Endothelial cell of umbilical vein (primary cell): ENCODE data around the gene NR1H2. TPM values are rescaled to one million over a fixed set of nuclear protein-coding genes. Genes with fewer than 3 reads are reported as not detected.

Experiments used
- BruUV-seq: library from RNA; stranded (reverse); fragments of 400-500 nt; replicated peaks from 2 replicates; lab custom pipeline; 2021; lab: Mats Ljungman, UMichigan
- CTCF ChIA-PET: fragments of 300-600, 350-600 bp; sonication (Branson Sonifier 250); formaldehyde crosslinking; loops from one replicate; lab custom pipeline; 2021; ENCODE audit warnings: antibody characterized with exemption, inconsistent platforms; lab: Charles Lee
- POLR2A ChIA-PET: fragments of 300-600, 350-600 bp; sonication (Branson Sonifier 250); formaldehyde crosslinking; loops from one replicate; lab custom pipeline; 2021; ENCODE audit warnings: antibody characterized with exemption, inconsistent platforms; lab: Charles Lee
- DNase-seq: peaks from one replicate; pipeline ENCODE4 v3.0.0-alpha.2; 2011; ENCODE audit warnings: low read depth, low spot score
- FAIRE-seq: peaks from 2 replicates; lab custom pipeline; 2011; peaks lifted over from hg19 to GRCh38; lab: Jason Lieb, UNC
- H2AFZ ChIP-seq: 2 replicates; pipeline ENCODE4 v1.6.0; 2012; ENCODE audit warnings: low read depth, low read length, control low read depth, inconsistent platforms
- H3K27ac ChIP-seq: 2 replicates; pipeline ENCODE4 v1.5.1; 2011; ENCODE audit warnings: low read depth, mild to moderate bottlenecking, control low read depth, low read length, moderate library complexity; ENCODE audit not compliant: insufficient read depth
- H3K27me3 ChIP-seq, 2 experiments: 2 replicates each; pipeline versions ENCODE4 v1.6.0 to v1.6.1; 2011; ENCODE audit warnings: low read length in 2 of 2, mixed read lengths in 1 of 2; ENCODE audit not compliant: control insufficient read depth in 2 of 2, insufficient read depth in 2 of 2
- H3K36me3 ChIP-seq, 2 experiments: 2 replicates in 1 of 2; 3 replicates in 1 of 2; pipeline ENCODE4 v1.5.1; 2011; ENCODE audit warnings: low read length in 2 of 2, mild to moderate bottlenecking in 1 of 2, moderate library complexity in 1 of 2; ENCODE audit not compliant: control insufficient read depth in 2 of 2, insufficient read depth in 2 of 2; ENCODE audit errors: extremely low read depth in 1 of 2
- H3K4me1 ChIP-seq: 3 replicates; pipeline ENCODE4 v1.5.1; 2011; ENCODE audit warnings: mild to moderate bottlenecking, low read length; ENCODE audit not compliant: control insufficient read depth, insufficient read depth; ENCODE audit errors: extremely low read depth
- H3K4me2 ChIP-seq: 2 replicates; pipeline ENCODE4 v1.6.1; 2011; ENCODE audit warnings: low read length, control low read depth, mixed read lengths; ENCODE audit not compliant: insufficient read depth
- H3K4me3 ChIP-seq, 3 experiments: fragments of 200-600 bp in 1 of 3; sonication (generic), shearing (Covaris generic) in 1 of 3; replicated peaks in 1 of 3; 2 replicates each; pipeline ENCODE4 v1.5.1; 2011 to 2016; ENCODE audit warnings: control low read depth in 3 of 3, low read length in 3 of 3, mild to moderate bottlenecking in 2 of 3, inconsistent platforms in 1 of 3, low read depth in 1 of 3, moderate library complexity in 1 of 3; ENCODE audit not compliant: insufficient read depth in 1 of 3
- H3K79me2 ChIP-seq: 2 replicates; pipeline ENCODE4 v1.6.0; 2012; ENCODE audit warnings: low read length, inconsistent platforms; ENCODE audit not compliant: control insufficient read depth, insufficient read depth
- H3K9ac ChIP-seq: replicated peaks from 2 replicates; pipeline ENCODE3; 2011; ENCODE audit warnings: low read length, control low read depth; ENCODE audit not compliant: insufficient read depth; ENCODE audit errors: extremely low read depth
- H3K9me1 ChIP-seq: replicated peaks from 3 replicates; pipeline ENCODE4 v1.6.0; 2011; ENCODE audit warnings: mild to moderate bottlenecking, low read length; ENCODE audit not compliant: control insufficient read depth, insufficient read depth; ENCODE audit errors: extremely low read depth
- H3K9me3 ChIP-seq: replicated peaks from 2 replicates; pipeline ENCODE4 v1.5.1; 2012; ENCODE audit warnings: low read length, inconsistent platforms; ENCODE audit not compliant: control insufficient read depth, insufficient read depth
- H4K20me1 ChIP-seq: replicated peaks from 2 replicates; pipeline ENCODE3; 2011; ENCODE audit warnings: mild to moderate bottlenecking, low read length; ENCODE audit not compliant: control insufficient read depth, insufficient read depth; ENCODE audit errors: extremely low read depth
- EZH2 ChIP-seq: IDR thresholded peaks from 2 replicates; pipeline ENCODE4 v1.6.1; 2012; ENCODE audit warnings: borderline replicate concordance, low read depth, mild to moderate bottlenecking, moderate library complexity, low read length, inconsistent platforms; ENCODE audit not compliant: severe bottlenecking
- FOS ChIP-seq: IDR thresholded peaks from 2 replicates; pipeline ENCODE4 v1.6.1; 2011; ENCODE audit warnings: mild to moderate bottlenecking, low read length, moderate library complexity, borderline replicate concordance; ENCODE audit not compliant: insufficient read depth
- GATA2 ChIP-seq: IDR thresholded peaks from 2 replicates; pipeline ENCODE4 v1.7.0; 2011; ENCODE audit warnings: low read depth, mild to moderate bottlenecking, moderate library complexity, mixed read lengths, low read length; ENCODE audit not compliant: insufficient read length, insufficient read depth
- JUN ChIP-seq: IDR thresholded peaks from 2 replicates; pipeline ENCODE4 v1.6.1; 2011; ENCODE audit warnings: borderline replicate concordance, low read depth; ENCODE audit not compliant: insufficient read length, insufficient read depth
- MYC ChIP-seq: IDR thresholded peaks from one replicate; pipeline ENCODE4 v1.6.1; 2011; ENCODE audit warnings: mild to moderate bottlenecking, low read depth, low read length
- POLR2A ChIP-seq: IDR thresholded peaks from 2 replicates; pipeline ENCODE4 v1.6.1; 2012; ENCODE audit warnings: low read depth, mild to moderate bottlenecking, control low read depth, low read length
- POLR2AphosphoS5 ChIP-seq: IDR thresholded peaks from 2 replicates; pipeline ENCODE4 v1.6.1; 2012; ENCODE audit warnings: low read depth, mild to moderate bottlenecking, control low read depth, low read length, moderate library complexity; ENCODE audit not compliant: insufficient read depth
- dilution Hi-C: fragments of 300-500 bp; cut with MboI; formaldehyde crosslinking; loops from one replicate; pipeline ENCODE4 v1.15.0; 2019; ENCODE audit warnings: low sequenced_read_pairs; ENCODE audit not compliant: extremely low pct_ligation_motif_present
- intact Hi-C: fragments of 100-400 bp; cut with micrococcal nuclease; formaldehyde crosslinking; loops from one replicate; pipeline ENCODE4 v1.10.0; 2022
- polyA plus RNA-seq, 4 experiments: library from polyadenylated mRNA; depleted of rRNA in 3 of 4; stranded (reverse) in 3 of 4; unstranded in 1 of 4; fragments of >200 nt; gene quantifications; 2 replicates each; pipeline versions ENCODE4 v1.2.1 to v1.2.3, GENCODE V29; 2011 to 2012; ENCODE audit warnings: missing spikeins in 1 of 4
- total RNA-seq: library from RNA; stranded (reverse); gene quantifications from 2 replicates; pipeline ENCODE4 v1.2.3, GENCODE V29; 2021
- TF ChIP-seq, protein P1 (sequence below): IDR thresholded peaks from 2 replicates; pipeline ENCODE4 v1.6.1; 2011; ENCODE audit not compliant: insufficient read depth, insufficient read length
- TF ChIP-seq, protein P2 (sequence below), 2 donors: IDR thresholded peaks; 1 replicate in 1 of 2; 2 replicates in 1 of 2; pipeline ENCODE4 v1.5.1; 2011; ENCODE audit warnings: low read length in 2 of 2, mild to moderate bottlenecking in 2 of 2, moderate library complexity in 2 of 2, control low read depth in 1 of 2, inconsistent platforms in 1 of 2, low read depth in 1 of 2; ENCODE audit not compliant: insufficient read depth in 1 of 2; ENCODE audit errors: extremely low read depth in 1 of 2

NR1H2 gene
- total and polyA plus RNA-seq, 2 donors (not counting 3 experiments of a cell fraction or from before 2014, with no cell fraction given) = 46.7 to 48.4 TPM

DNA sequence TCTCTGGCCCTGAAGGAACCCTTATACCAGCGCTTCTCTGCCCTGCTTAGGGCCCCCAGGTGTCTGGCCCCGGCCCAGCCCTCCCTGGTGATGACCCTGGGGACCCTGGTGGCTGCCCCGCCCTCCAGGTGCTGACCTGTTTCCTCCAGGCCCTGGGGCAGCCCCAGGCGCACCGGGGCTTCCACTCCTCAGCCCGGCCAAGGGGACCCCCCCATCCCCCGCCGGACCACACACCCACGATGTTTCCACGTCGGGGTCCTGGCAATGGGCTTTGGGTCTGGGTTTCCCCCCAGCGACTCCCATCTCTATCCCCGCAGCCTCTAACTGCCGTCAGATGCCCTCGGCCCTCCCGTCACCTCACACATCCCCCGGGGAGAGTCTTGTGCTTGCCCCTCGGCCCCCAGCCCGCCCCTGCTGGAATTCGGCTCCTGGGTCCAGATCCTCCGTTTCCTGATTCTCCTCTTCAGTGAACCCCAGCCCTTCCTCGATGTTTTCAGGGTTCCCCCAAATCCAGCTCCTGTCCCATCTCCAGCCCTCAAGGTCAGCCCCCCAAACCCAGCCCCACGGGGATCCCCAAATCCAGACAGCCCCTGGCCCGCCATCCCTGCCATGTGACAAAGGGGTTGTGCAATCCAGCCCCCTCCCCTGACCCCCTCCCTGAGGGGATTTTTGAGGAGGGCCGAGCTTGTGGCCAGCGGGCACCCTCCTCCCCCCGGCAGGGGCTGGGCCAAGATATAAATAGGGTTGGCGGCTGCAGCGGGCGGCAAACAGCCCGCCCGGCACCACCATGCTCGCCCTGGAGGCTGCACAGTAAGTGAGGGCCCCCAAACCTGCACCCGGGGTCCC lies 42.1 kb downstream of the NR1H2 start, which contains the start of gene SPIB:
SPIB (plus strand) TSS at position 763 of the 846 bp plus-strand sequence; CDS start at position 788, 25 bp downstream.
- no peaks in the 10 kb centered on the region for H3K79me2 ChIP-seq
- H2AFZ ChIP-seq = no peak within 1 kb of the TSS
- no peak within 1 kb of the TSS for H3K27ac ChIP-seq
- no peaks in the 10 kb centered on the region for H3K9me3 ChIP-seq
- H3K9me1 ChIP-seq = no peaks in the 10 kb centered on the region
- TF ChIP-seq EZH2 (no peak), POLR2A (no peak), FOS (no peak), POLR2AphosphoS5 (no peak), GATA2 (no peak), JUN (no peak), MYC (no peak)
- TF ChIP-seq, protein P1, sequence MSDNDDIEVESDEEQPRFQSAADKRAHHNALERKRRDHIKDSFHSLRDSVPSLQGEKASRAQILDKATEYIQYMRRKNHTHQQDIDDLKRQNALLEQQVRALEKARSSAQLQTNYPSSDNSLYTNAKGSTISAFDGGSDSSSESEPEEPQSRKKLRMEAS = no peak
- TF ChIP-seq, protein P2, sequence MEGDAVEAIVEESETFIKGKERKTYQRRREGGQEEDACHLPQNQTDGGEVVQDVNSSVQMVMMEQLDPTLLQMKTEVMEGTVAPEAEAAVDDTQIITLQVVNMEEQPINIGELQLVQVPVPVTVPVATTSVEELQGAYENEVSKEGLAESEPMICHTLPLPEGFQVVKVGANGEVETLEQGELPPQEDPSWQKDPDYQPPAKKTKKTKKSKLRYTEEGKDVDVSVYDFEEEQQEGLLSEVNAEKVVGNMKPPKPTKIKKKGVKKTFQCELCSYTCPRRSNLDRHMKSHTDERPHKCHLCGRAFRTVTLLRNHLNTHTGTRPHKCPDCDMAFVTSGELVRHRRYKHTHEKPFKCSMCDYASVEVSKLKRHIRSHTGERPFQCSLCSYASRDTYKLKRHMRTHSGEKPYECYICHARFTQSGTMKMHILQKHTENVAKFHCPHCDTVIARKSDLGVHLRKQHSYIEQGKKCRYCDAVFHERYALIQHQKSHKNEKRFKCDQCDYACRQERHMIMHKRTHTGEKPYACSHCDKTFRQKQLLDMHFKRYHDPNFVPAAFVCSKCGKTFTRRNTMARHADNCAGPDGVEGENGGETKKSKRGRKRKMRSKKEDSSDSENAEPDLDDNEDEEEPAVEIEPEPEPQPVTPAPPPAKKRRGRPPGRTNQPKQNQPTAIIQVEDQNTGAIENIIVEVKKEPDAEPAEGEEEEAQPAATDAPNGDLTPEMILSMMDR (IDR thresholded peaks at IDR 0.05; ENCODE audit: extremely low read depth in 1 of 2, insufficient read depth in 1 of 2, low read depth in 1 of 2, low read length in 2 of 2) = no peak
- H3K9ac ChIP-seq = no peak within 1 kb of the TSS
- intact Hi-C loops = no loop called here
- dilution Hi-C loops = no loop called here
- H4K20me1 ChIP-seq = no peaks in the 10 kb centered on the region
- H3K36me3 ChIP-seq = peaks cover 0 to 3% of the 10 kb centered on the region in 2 experiments
- BruUV-seq = no TSS peak
- DNase-seq (no peak), FAIRE-seq (no peak)
- CTCF ChIA-PET = no interaction called here
- no peaks in the 10 kb centered on the region for H3K4me1 ChIP-seq
- peaks cover 15 to 21% of the 10 kb centered on the region in 2 experiments for H3K27me3 ChIP-seq
- no peak within 1 kb of the TSS for H3K4me2 ChIP-seq
- H3K4me3 ChIP-seq = no peak within 1 kb of the TSS
- POLR2A ChIA-PET = interaction anchor here (0.6 kb wide), 1 partner anchor 39 kb away, joined by 5 read pairs; no protein-coding TSS in a partner anchor
